Fibroblast of lung (primary cell): ENCODE measurements around the gene ENPP3. TPM values are rescaled to one million over a fixed set of nuclear protein-coding genes. Genes with fewer than 3 reads are reported as not detected.

Experiments used
- DNase-seq, 2 donors: peaks; one replicate each; pipeline versions ENCODE4 v3.0.0 to v3.0.0-alpha.2; 2010; ENCODE audit warnings: low read depth in 2 of 2
- H2AFZ ChIP-seq: 2 replicates; pipeline ENCODE4 v1.5.1; 2012; ENCODE audit warnings: low read length, control low read depth, inconsistent platforms
- H3K27ac ChIP-seq: 2 replicates; pipeline ENCODE4 v1.5.1; 2011; ENCODE audit warnings: low read length, control low read depth; ENCODE audit not compliant: insufficient read depth
- H3K27me3 ChIP-seq: 2 replicates; pipeline ENCODE4 v1.5.1; 2011; ENCODE audit warnings: mild to moderate bottlenecking, low read length; ENCODE audit not compliant: control insufficient read depth, insufficient read depth
- H3K36me3 ChIP-seq: 2 replicates; pipeline ENCODE4 v1.5.1; 2011; ENCODE audit warnings: low read length; ENCODE audit not compliant: control insufficient read depth, insufficient read depth
- H3K4me1 ChIP-seq: 2 replicates; pipeline ENCODE4 v1.5.1; 2011; ENCODE audit warnings: low read length; ENCODE audit not compliant: control insufficient read depth, insufficient read depth; ENCODE audit errors: extremely low read depth
- H3K4me2 ChIP-seq: 2 replicates; pipeline ENCODE4 v1.5.1; 2011; ENCODE audit warnings: low read length, control low read depth; ENCODE audit not compliant: insufficient read depth; ENCODE audit errors: extremely low read depth
- H3K4me3 ChIP-seq, 4 experiments: fragments of 200-600 bp in 1 of 4; sonication (generic) in 1 of 4; replicated peaks in 1 of 4; 2 replicates each; pipeline ENCODE4 v1.5.1; 2011 to 2016; ENCODE audit warnings: low read length in 4 of 4, low read depth in 3 of 4, mild to moderate bottlenecking in 3 of 4, control low read depth in 2 of 4, inconsistent platforms in 1 of 4, mixed read lengths in 1 of 4; ENCODE audit not compliant: insufficient read depth in 1 of 4; ENCODE audit errors: control extremely low read depth in 1 of 4
- H3K79me2 ChIP-seq: 2 replicates; pipeline ENCODE4 v1.5.1; 2012; ENCODE audit warnings: mild to moderate bottlenecking, low read length, inconsistent platforms; ENCODE audit not compliant: control insufficient read depth, insufficient read depth
- H3K9ac ChIP-seq: 2 replicates; pipeline ENCODE4 v1.5.1; 2011; ENCODE audit warnings: mild to moderate bottlenecking, low read length, control low read depth; ENCODE audit not compliant: insufficient read depth
- H3K9me3 ChIP-seq: 2 replicates; pipeline ENCODE4 v1.5.1; 2012; ENCODE audit warnings: low read depth, low read length; ENCODE audit not compliant: control insufficient read depth, insufficient read depth
- H4K20me1 ChIP-seq: 2 replicates; pipeline ENCODE4 v1.5.1; 2011; ENCODE audit warnings: low read length; ENCODE audit not compliant: control insufficient read depth, insufficient read depth; ENCODE audit errors: extremely low read depth
- CTCF ChIP-seq, 2 donors: IDR thresholded peaks in 1 of 2; conservative IDR thresholded peaks in 1 of 2; 1 replicate in 1 of 2; 2 replicates in 1 of 2; pipeline ENCODE4 v1.5.1; 2011 to 2012; ENCODE audit warnings: low read length in 2 of 2, control low read depth in 1 of 2, inconsistent platforms in 1 of 2, low read depth in 1 of 2, mild to moderate bottlenecking in 1 of 2
- EZH2 ChIP-seq: IDR thresholded peaks from 2 replicates; pipeline ENCODE4 v1.5.1; 2012; ENCODE audit warnings: low read length, control low read depth, mild to moderate bottlenecking; ENCODE audit errors: missing control alignments
- polyA plus RNA-seq, 2 donors: library from polyadenylated mRNA; depleted of rRNA in 1 of 2; stranded (reverse) in 1 of 2; unstranded in 1 of 2; fragments of >200 nt; gene quantifications; 2 replicates each; pipeline ENCODE4 v1.2.1, GENCODE V29; 2011 to 2012; ENCODE audit warnings: missing spikeins in 1 of 2
- total RNA-seq: library from RNA; depleted of rRNA; stranded (reverse); fragments of >200 nt; gene quantifications from 2 replicates; pipeline ENCODE4 v1.2.1, GENCODE V29; 2014

The ENPP3 gene
- total and polyA plus RNA-seq, 2 donors (not counting 1 experiment from before 2014, with no cell fraction given) = 0.06 to 0.17 TPM

DNA sequence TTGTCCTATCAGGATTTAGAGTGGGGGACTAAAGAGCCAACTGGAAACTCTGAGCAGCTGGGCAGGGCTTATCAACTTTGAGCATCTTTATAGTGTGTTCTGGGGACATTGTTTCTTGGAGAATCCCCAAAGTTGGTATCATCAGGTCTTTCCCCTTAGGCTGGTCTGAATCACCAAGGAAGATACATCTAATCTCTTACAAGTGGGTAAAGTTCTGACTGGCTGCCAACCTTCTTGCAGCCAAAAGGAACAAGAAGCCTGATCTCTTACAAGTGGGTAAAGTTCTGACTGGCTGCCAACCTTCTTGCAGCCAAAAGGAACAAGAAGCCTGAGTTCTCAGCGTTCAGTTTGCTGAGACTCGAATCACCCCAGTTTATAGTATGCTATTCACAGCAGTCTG is 7.5 kb upstream of the ENPP3 start:
- Histone ChIP-seq H3K9me3 (no peaks in the 10 kb centered on the region), H3K36me3 (no peaks in the 10 kb centered on the region), H3K79me2 (peaks cover 12% of the 10 kb centered on the region), H2AFZ (no peak overlapping the region), H3K4me1 (no peaks in the 10 kb centered on the region), H3K9ac (no peak overlapping the region), H4K20me1 (no peaks in the 10 kb centered on the region), H3K27me3 (no peaks in the 10 kb centered on the region), H3K27ac (no peak overlapping the region), H3K4me2 (no peak overlapping the region), H3K4me3 (no peak overlapping the region)
- no peak for DNase-seq
- TF ChIP-seq CTCF (conservative IDR thresholded peaks at IDR 0.05 in 1 of 2, IDR thresholded peaks at IDR 0.05 in 1 of 2; ENCODE audit: low read depth in 1 of 2, low read length in 2 of 2) (no peak), EZH2 (no peak)

- DNase-seq = no peak
- Histone ChIP-seq H3K9ac (no peak overlapping the region), H3K4me1 (no peaks in the 10 kb centered on the region), H3K36me3 (no peaks in the 10 kb centered on the region), H3K9me3 (no peaks in the 10 kb centered on the region), H3K79me2 (peaks cover 6% of the 10 kb centered on the region), H3K27me3 (no peaks in the 10 kb centered on the region), H3K4me2 (no peak overlapping the region), H3K27ac (no peak overlapping the region), H4K20me1 (no peaks in the 10 kb centered on the region), H2AFZ (no peak overlapping the region), H3K4me3 (no peak overlapping the region)
- TF ChIP-seq EZH2 (no peak), CTCF (conservative IDR thresholded peaks at IDR 0.05 in 1 of 2, IDR thresholded peaks at IDR 0.05 in 1 of 2; ENCODE audit: low read depth in 1 of 2, low read length in 2 of 2) (no peak)
Measured at GRCh38 chr6:131631625-131632289, 5.3 kb upstream of the ENPP3 start.

GRCh38 chr6:131635384-131636340 is 1.4 kb upstream of the ENPP3 start:
- Histone ChIP-seq H3K27me3 (no peaks in the 10 kb centered on the region), H3K4me2 (no peak overlapping the region), H3K4me3 (no peak overlapping the region), H3K4me1 (no peaks in the 10 kb centered on the region), H3K79me2 (no peaks in the 10 kb centered on the region), H2AFZ (no peak overlapping the region), H3K27ac (no peak overlapping the region), H3K9me3 (no peaks in the 10 kb centered on the region), H3K9ac (no peak overlapping the region), H3K36me3 (no peaks in the 10 kb centered on the region), H4K20me1 (no peaks in the 10 kb centered on the region)
- no peak for DNase-seq
- TF ChIP-seq EZH2 (no peak), CTCF (conservative IDR thresholded peaks at IDR 0.05 in 1 of 2, IDR thresholded peaks at IDR 0.05 in 1 of 2; ENCODE audit: low read depth in 1 of 2, low read length in 2 of 2) (no peak)
